GM12878 (cell line): ENCODE data around the gene KAZN. TPM values are rescaled to one million over a fixed set of nuclear protein-coding genes. Genes with fewer than 3 reads are reported as not detected.

ENCODE experiments used
- CHD1 ChIP-seq: IDR thresholded peaks from 2 replicates; pipeline ENCODE4 v1.6.1; 2012; ENCODE audit warnings: low read depth, low read length, improper control_type of control experiment
- CREB1 ChIP-seq: IDR thresholded peaks from 2 replicates; pipeline ENCODE4 v1.6.1; 2012; ENCODE audit warnings: low read depth, mild to moderate bottlenecking, inconsistent platforms
- MEF2A ChIP-seq: IDR thresholded peaks from 2 replicates; pipeline ENCODE4 v1.6.1; 2011; ENCODE audit warnings: low read depth, mild to moderate bottlenecking, low read length, moderate library complexity; ENCODE audit not compliant: insufficient read depth
- MYB ChIP-seq: fragments of 150-350 bp; IDR thresholded peaks from 2 replicates; pipeline ENCODE4 v1.6.1; 2014; ENCODE audit warnings: mild to moderate bottlenecking, low read depth, low read length, borderline replicate concordance
- NKRF ChIP-seq: fragments of 450-650 bp; conservative IDR thresholded peaks from 2 replicates; pipeline ENCODE4 v1.6.1; 2017; ENCODE audit warnings: mild to moderate bottlenecking, moderate library complexity
- polyA plus RNA-seq, 11 experiments: library from polyadenylated mRNA; depleted of rRNA in 4 of 11; unstranded in 6 of 11; stranded (reverse) in 5 of 11; fragments of >200 nt; fragmentation: Nextera tagmentation in 4 of 11; fragmentation: Illumina TruSeq in 1 of 11; extraction: Ambion mirVana in 4 of 11; extraction: Trizol in 1 of 11; gene quantifications; 1 replicate in 1 of 11; 2 replicates in 10 of 11; pipeline versions ENCODE4 v1.2.1 to v1.2.3, GENCODE V29; 2011 to 2016; ENCODE audit warnings: inconsistent platforms in 2 of 11, missing spikeins in 2 of 11, low read depth in 1 of 11
- total RNA-seq, 4 experiments: library from RNA; depleted of rRNA in 3 of 4; stranded (reverse); fragments of >200 nt in 3 of 4; fragmentation: Illumina TruSeq in 1 of 4; extraction: Trizol in 1 of 4; gene quantifications; 2 replicates each; pipeline versions ENCODE4 v1.2.1 to v1.2.3, GENCODE V29; 2013 to 2021
- TF ChIP-seq, protein P1 (sequence below): fragments of 450-650 bp; IDR thresholded peaks from 2 replicates; pipeline ENCODE4 v1.6.1; 2017; ENCODE audit warnings: mild to moderate bottlenecking, low read depth, inconsistent platforms; ENCODE audit not compliant: poor library complexity, severe bottlenecking
- TF ChIP-seq, protein P2 (sequence below): fragments of 150-350 bp; IDR thresholded peaks from 2 replicates; pipeline ENCODE4 v1.6.1; 2014; ENCODE audit warnings: mild to moderate bottlenecking, low read depth, low read length

KAZN gene
- total and polyA plus RNA-seq, 10 of the 15 experiments (the other 5 are each of a cell fraction or from before 2014, with no cell fraction given), result 0.72 to 4.0 (median 1.2) TPM

- TF ChIP-seq, protein P1, sequence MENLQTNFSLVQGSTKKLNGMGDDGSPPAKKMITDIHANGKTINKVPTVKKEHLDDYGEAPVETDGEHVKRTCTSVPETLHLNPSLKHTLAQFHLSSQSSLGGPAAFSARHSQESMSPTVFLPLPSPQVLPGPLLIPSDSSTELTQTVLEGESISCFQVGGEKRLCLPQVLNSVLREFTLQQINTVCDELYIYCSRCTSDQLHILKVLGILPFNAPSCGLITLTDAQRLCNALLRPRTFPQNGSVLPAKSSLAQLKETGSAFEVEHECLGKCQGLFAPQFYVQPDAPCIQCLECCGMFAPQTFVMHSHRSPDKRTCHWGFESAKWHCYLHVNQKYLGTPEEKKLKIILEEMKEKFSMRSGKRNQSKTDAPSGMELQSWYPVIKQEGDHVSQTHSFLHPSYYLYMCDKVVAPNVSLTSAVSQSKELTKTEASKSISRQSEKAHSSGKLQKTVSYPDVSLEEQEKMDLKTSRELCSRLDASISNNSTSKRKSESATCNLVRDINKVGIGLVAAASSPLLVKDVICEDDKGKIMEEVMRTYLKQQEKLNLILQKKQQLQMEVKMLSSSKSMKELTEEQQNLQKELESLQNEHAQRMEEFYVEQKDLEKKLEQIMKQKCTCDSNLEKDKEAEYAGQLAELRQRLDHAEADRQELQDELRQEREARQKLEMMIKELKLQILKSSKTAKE, result no peak
- TF ChIP-seq NKRF, result no peak
- no peak for TF ChIP-seq MYB
- TF ChIP-seq, protein P2, sequence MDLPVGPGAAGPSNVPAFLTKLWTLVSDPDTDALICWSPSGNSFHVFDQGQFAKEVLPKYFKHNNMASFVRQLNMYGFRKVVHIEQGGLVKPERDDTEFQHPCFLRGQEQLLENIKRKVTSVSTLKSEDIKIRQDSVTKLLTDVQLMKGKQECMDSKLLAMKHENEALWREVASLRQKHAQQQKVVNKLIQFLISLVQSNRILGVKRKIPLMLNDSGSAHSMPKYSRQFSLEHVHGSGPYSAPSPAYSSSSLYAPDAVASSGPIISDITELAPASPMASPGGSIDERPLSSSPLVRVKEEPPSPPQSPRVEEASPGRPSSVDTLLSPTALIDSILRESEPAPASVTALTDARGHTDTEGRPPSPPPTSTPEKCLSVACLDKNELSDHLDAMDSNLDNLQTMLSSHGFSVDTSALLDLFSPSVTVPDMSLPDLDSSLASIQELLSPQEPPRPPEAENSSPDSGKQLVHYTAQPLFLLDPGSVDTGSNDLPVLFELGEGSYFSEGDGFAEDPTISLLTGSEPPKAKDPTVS, result no peak
- no peak for TF ChIP-seq CHD1
- no peak for TF ChIP-seq MEF2A
- no peak for TF ChIP-seq CREB1
Observed at GRCh38 chr1:14939527-14940284, 341.2 kb downstream of the KAZN start (continued).
